Esophagus squamous epithelium (tissue), 5 donors: ENCODE results near the gene HOXA9. TPM values are rescaled to one million over a fixed set of nuclear protein-coding genes. Genes with fewer than 3 reads are reported as not detected.

Experiments used
- DNase-seq: peaks from one replicate; lab custom pipeline; 2025; lab: John Stamatoyannopoulos, UW
- H3K27ac ChIP-seq, 4 donors: fragments of 200-600 bp; sonication (generic); one replicate each; pipeline ENCODE4 v1.5.1; 2016 to 2019; ENCODE audit warnings: mild to moderate bottlenecking in 1 of 4
- H3K27me3 ChIP-seq, 4 donors: fragments of 200-600 bp; sonication (generic); 1 replicate in 3 of 4; 2 replicates in 1 of 4; pipeline versions ENCODE4 v1.5.1 to v1.6.0; 2017 to 2021; ENCODE audit warnings: antibody characterized with exemption in 1 of 4
- H3K36me3 ChIP-seq, 3 donors: fragments of 200-600 bp; sonication (generic); one replicate each; pipeline ENCODE4 v1.5.1; 2016 to 2019
- H3K4me1 ChIP-seq, 3 donors: fragments of 200-600 bp; sonication (generic); one replicate each; pipeline ENCODE4 v1.5.1; 2017 to 2019
- H3K4me3 ChIP-seq, 4 donors: fragments of 200-600 bp; sonication (generic); 1 replicate in 3 of 4; 2 replicates in 1 of 4; pipeline ENCODE4 v1.5.1; 2016 to 2019; ENCODE audit warnings: mild to moderate bottlenecking in 2 of 4, moderate library complexity in 1 of 4
- H3K9me3 ChIP-seq, 3 donors: fragments of 200-600 bp; sonication (generic); one replicate each; pipeline ENCODE4 v1.5.1; 2016 to 2019
- POLR2A ChIP-seq, 4 donors: fragments of 450-650 bp; IDR thresholded peaks; one replicate each; pipeline ENCODE4 v1.6.1; 2017; ENCODE audit warnings: antibody characterized with exemption in 4 of 4, mild to moderate bottlenecking in 4 of 4, moderate library complexity in 3 of 4
- WGBS, 2 donors: methylation state at CpG; one replicate each; pipeline ENCODE4 v1.1.5; 2018; 5-methylcytosine and 5-hydroxymethylcytosine counted together
- intact Hi-C: fragments of 100-400 bp; cut with DNase I; formaldehyde crosslinking; loops from one replicate; pipeline ENCODE4 v1.15.0; 2022
- total RNA-seq, 4 donors: library from RNA; depleted of rRNA; stranded (reverse); fragments of >200 nt; gene quantifications; one replicate each; pipeline ENCODE4 v1.1.0, GENCODE V29; 2016
- TF ChIP-seq, protein P1 (sequence below), 6 experiments: fragments of 450-650 bp in 4 of 6; fragments of 200-600 bp in 2 of 6; sonication (generic) in 2 of 6; IDR thresholded peaks; one replicate each; pipeline ENCODE4 v1.5.1; 2016 to 2019; ENCODE audit warnings: antibody characterized with exemption in 6 of 6, mild to moderate bottlenecking in 4 of 6, moderate library complexity in 4 of 6
- donor health status: DM: yes; HTN: yes; CAD: no.

HOXA9 gene
- total RNA-seq, 4 donors from 2014 or later = 0.57 to 1.1 TPM; not detected in 2

DNA sequence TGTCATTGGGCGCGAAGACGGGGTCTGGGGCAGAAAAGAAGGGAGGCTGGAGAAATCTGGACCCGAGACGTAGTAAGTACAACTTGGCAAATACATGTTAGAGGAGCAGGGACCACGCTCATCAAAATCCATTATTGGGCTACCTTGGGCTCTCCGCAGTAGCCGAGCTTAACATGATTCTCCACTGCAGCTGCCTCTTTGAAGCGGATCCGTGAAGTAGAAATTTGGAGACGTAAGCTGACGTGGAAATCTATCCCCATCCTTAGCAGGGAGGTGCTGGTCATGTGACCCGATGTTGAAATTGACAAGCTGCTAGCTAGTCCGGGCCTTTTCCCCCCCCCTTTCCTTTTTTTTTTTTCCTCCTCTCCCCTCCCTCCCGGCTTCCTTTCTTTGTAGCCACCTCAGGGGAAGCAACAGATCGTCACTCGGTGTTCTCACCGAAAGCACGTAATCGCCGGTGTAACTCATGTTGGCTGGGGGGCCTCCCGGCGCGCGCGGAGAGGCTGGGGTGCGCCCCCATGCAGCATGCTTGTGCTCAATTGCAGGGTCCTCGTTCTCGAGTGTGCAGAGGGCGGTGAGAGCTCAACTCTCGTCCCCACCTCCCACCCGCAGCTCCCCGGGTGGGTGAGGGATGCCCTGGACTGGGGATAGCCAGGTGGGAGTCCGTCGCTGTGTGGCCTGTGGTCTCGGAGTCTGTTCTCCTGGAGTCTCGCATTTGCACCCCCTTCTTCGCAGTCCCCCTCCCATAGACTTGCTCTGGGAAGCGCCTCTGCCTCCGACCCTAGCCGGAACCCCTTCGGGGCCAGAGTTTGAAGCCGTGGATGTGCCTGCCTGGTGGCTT is 19.9 kb upstream of the HOXA9 start, which contains the start of gene HOXA11:
Gene HOXA11, minus strand, starts transcription at position 220 of the 841 bp plus-strand sequence. Its CDS starts 88 bp downstream, at position 132.
- 10 to 17% methylated on average over 22 to 26 of the region's 43 CpGs for WGBS, 2 donors
- no peak for DNase-seq
- intact Hi-C loops = no loop called here
- Histone ChIP-seq H3K36me3 (no peaks in the 10 kb centered on the region), H3K4me3 (peak within 1 kb of the TSS; percentile 20 to 66 (median 33)), H3K27ac (no peak within 1 kb of the TSS), H3K9me3 (no peaks in the 10 kb centered on the region), H3K4me1 (peaks cover 31 to 60% (median 47%) of the 10 kb centered on the region in 3 donors), H3K27me3 (peaks cover 55 to 100% (median 87%) of the 10 kb centered on the region in 4 donors)
- TF ChIP-seq, protein P1, sequence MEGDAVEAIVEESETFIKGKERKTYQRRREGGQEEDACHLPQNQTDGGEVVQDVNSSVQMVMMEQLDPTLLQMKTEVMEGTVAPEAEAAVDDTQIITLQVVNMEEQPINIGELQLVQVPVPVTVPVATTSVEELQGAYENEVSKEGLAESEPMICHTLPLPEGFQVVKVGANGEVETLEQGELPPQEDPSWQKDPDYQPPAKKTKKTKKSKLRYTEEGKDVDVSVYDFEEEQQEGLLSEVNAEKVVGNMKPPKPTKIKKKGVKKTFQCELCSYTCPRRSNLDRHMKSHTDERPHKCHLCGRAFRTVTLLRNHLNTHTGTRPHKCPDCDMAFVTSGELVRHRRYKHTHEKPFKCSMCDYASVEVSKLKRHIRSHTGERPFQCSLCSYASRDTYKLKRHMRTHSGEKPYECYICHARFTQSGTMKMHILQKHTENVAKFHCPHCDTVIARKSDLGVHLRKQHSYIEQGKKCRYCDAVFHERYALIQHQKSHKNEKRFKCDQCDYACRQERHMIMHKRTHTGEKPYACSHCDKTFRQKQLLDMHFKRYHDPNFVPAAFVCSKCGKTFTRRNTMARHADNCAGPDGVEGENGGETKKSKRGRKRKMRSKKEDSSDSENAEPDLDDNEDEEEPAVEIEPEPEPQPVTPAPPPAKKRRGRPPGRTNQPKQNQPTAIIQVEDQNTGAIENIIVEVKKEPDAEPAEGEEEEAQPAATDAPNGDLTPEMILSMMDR (IDR thresholded peaks at IDR 0.05) = no peak
- TF ChIP-seq POLR2A (IDR thresholded peaks at IDR 0.05) = no peak

DNA sequence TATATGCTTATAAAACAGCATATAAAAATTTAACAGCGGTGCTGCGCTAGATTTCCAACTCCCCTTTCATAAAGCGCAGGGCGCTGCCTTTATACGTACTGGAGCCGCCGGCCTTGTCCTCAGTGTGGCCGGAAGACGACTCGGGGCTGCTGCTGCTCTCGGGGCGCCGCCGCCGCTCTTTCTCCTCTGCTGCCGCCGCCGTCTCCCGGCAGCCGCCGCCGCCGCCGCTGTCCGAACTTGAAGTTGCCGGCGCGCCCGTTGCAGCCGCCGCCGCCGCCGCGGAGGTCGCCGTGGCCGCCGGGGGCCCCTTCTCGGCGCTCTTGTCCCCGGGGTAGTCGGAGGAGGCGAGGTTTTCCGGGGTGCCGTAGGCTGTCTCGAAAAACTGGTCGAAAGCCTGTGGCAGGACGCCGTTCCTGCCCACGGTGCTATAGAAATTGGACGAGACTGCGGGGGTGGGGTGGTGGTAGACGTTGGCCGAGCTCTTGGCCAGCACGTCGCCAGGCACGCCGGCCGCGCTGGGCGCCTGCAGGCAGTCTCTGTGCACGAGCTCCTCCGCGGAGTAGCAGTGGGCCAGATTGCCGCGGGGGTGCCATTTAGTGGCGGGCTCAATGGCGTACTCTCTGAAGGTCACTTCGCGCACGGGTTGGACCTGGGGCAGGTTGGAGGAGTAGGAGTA is 19.1 kb upstream of the HOXA9 start:
- TF ChIP-seq POLR2A (IDR thresholded peaks at IDR 0.05) = no peak
- TF ChIP-seq, protein P1 (IDR thresholded peaks at IDR 0.05) = no peak
- H3K27ac ChIP-seq = no peak overlapping the region
- no peaks in the 10 kb centered on the region for H3K9me3 ChIP-seq
- peak overlapping the region; percentile 20 to 66 (median 33) for H3K4me3 ChIP-seq
- H3K4me1 ChIP-seq = peaks cover 36 to 68% (median 51%) of the 10 kb centered on the region in 3 donors
- DNase-seq = no peak
- peaks cover 51 to 100% (median 88%) of the 10 kb centered on the region in 4 donors for H3K27me3 ChIP-seq
- H3K36me3 ChIP-seq = no peaks in the 10 kb centered on the region
- 7 to 11% methylated on average over 9 to 19 of the region's 72 CpGs for WGBS, 2 donors
- intact Hi-C loops = no loop called here

DNA sequence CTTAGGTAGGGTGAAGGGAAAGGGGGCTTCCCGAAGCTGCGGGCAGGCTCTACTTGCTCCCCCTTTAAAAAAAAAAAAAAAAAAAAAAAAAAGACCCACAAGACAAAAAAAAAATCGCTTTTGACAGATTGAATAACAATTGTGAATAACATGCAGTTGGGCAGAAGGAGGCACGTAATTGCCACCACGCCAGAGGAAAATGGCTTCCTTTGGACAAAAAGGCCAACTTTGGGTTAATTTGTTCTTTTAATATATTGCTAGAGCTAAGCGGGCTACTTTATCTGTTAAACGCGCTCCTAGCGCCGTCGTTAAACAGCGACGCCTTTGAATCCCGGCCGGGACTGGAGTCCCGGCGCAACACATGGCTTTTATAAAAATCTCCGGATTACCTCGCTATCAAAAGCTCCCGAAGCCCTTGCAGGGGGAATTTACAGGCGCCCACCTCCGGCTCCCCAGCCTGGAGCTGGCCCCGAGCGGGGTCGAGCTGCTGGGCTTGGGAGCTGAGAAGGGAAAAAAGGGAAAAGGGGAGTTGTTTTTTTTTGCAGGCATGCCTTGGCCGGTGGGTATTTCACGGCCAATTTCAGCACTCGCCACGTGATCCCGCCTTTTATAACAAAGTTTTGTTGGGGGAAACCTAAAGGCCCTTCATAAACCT is 18.5 kb upstream of the HOXA9 start:
- WGBS, 2 donors = 6 to 12% methylated on average over 27 to 29 of the region's 30 CpGs
- intact Hi-C loops = no loop called here
- H3K4me3 ChIP-seq = peak overlapping the region; percentile 20 to 66 (median 33)
- H3K36me3 ChIP-seq = no peaks in the 10 kb centered on the region
- no peaks in the 10 kb centered on the region for H3K9me3 ChIP-seq
- TF ChIP-seq, protein P1 (IDR thresholded peaks at IDR 0.05) = no peak
- no peak for TF ChIP-seq POLR2A (IDR thresholded peaks at IDR 0.05)
- H3K4me1 ChIP-seq = peaks cover 31 to 65% (median 47%) of the 10 kb centered on the region in 3 donors
- peaks cover 51 to 100% (median 87%) of the 10 kb centered on the region in 4 donors for H3K27me3 ChIP-seq
- DNase-seq = no peak
- no peak overlapping the region for H3K27ac ChIP-seq

DNA sequence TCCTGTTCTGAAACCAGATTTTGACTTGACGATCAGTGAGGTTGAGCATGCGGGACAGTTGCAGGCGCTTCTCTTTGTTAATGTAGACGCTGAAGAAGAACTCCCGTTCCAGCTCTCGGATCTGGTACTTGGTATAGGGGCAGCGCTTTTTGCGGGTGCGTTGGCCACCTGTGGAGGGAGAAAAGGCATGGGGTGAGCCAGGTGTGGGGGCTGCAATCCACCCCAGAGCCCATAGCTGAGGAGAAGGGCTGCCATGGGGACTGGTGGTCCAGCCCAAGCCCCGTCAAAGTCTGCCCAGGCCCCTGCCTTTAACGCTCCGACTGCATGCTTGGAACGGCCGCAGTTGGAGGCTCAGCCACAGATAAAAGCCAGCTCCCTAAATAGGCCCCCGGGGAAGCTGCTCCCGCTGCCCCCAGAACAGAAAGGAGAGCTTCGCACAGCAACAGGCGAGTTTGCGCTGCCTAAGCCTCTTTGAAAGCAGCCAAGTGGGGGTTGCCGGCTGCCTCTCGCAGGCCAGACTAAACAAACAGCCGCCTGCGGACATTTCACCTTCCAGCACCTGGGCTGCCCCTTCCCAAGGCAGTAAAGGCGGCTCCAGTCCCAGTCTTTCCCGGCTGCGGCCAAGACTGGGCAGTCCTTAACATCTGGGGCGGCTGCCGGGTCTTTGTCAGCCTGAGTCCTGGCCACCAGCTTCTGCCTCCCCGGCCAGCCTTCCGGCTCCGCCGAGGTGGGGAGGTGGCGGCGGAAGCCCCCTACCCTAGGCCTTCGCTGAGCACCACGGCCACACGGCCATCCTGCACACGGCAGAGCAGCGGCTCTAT is 17.7 kb upstream of the HOXA9 start:
- Histone ChIP-seq H3K4me1 (peaks cover 27 to 57% (median 39%) of the 10 kb centered on the region in 3 donors), H3K27me3 (peaks cover 47 to 100% (median 83%) of the 10 kb centered on the region in 4 donors), H3K4me3 (no peak overlapping the region), H3K9me3 (no peaks in the 10 kb centered on the region), H3K36me3 (no peaks in the 10 kb centered on the region), H3K27ac (no peak overlapping the region)
- DNase-seq = no peak
- 30 to 33% methylated on average over 9 to 13 of the region's 39 CpGs for WGBS, 2 donors
- TF ChIP-seq, protein P1 (IDR thresholded peaks at IDR 0.05) = no peak
- no peak for TF ChIP-seq POLR2A (IDR thresholded peaks at IDR 0.05)
- intact Hi-C loops = no loop called here
